HepG2 (cell line): ENCODE measurements around the gene SLC8A2. TPM values are rescaled to one million over a fixed set of nuclear protein-coding genes. Genes with fewer than 3 reads are reported as not detected.
A peak's percentile ranks its signal among the peaks of the same experiment; 100 is the strongest.

Source experiments
- ATAC-seq: fragments of 200-7000 bp; cut with Tn5 transposase; 3 replicates; pipeline ENCODE4 v1.9.1; 2020; ENCODE audit warnings: mild to moderate bottlenecking, moderate library complexity
- BruUV-seq: library from RNA; stranded (reverse); fragments of 400-500 nt; replicated peaks from 2 replicates; lab custom pipeline; 2021; lab: Mats Ljungman, UMichigan
- CTCF ChIA-PET: fragments of 300-600 bp; formaldehyde crosslinking; extraction: SDS; loops from one replicate; lab custom pipeline; 2021; ENCODE audit warnings: low total read pairs, inconsistent platforms, low intra/inter-chr PET ratio; lab: Yijun Ruan, JAX
- POLR2A ChIA-PET: fragments of 350-600 bp; sonication (Branson Sonifier 250); formaldehyde crosslinking; loops from one replicate; lab custom pipeline; 2020; ENCODE audit warnings: antibody characterized with exemption, inconsistent platforms; lab: Yijun Ruan, JAX
- DNase-seq: peaks from one replicate; pipeline ENCODE4 v3.0.0-alpha.2; 2015; ENCODE audit warnings: low spot score
- FAIRE-seq: peaks from 3 replicates; lab custom pipeline; 2011; peaks lifted over from hg19 to GRCh38; lab: Jason Lieb, UNC
- H2AFZ ChIP-seq: one replicate; pipeline ENCODE4 v1.6.1; 2011; ENCODE audit warnings: low read length, inconsistent platforms
- H3K27ac ChIP-seq: fragments of 300-600 bp; 3 replicates; pipeline ENCODE4 v1.8.0; 2011; ENCODE audit warnings: mixed run types, mild to moderate bottlenecking, mixed read lengths, low read length, inconsistent platforms; ENCODE audit not compliant: insufficient read depth; ENCODE audit errors: extremely low read length
- H3K27me3 ChIP-seq, 2 experiments: fragments of 200-600 bp in 1 of 2; 2 replicates in 1 of 2; 3 replicates in 1 of 2; pipeline versions ENCODE4 v1.6.0 to v1.8.0; 2011; ENCODE audit warnings: low read length in 2 of 2, mild to moderate bottlenecking in 2 of 2, moderate library complexity in 2 of 2, inconsistent platforms in 1 of 2; ENCODE audit not compliant: insufficient read depth in 2 of 2, control insufficient read depth in 1 of 2
- H3K36me3 ChIP-seq, 2 experiments: fragments of 200-600 bp in 1 of 2; replicated peaks in 1 of 2; 2 replicates in 1 of 2; 3 replicates in 1 of 2; pipeline versions ENCODE4 v1.5.1 to v1.8.0; 2011; ENCODE audit warnings: low read length in 2 of 2, inconsistent platforms in 1 of 2; ENCODE audit not compliant: insufficient read depth in 2 of 2, control insufficient read depth in 1 of 2
- H3K4me1 ChIP-seq: 2 replicates; pipeline ENCODE4 v1.5.1; 2012; ENCODE audit warnings: low read length, inconsistent platforms; ENCODE audit not compliant: insufficient read depth
- H3K4me2 ChIP-seq: 2 replicates; pipeline ENCODE4 v1.6.0; 2011; ENCODE audit warnings: low read depth, low read length, inconsistent platforms
- H3K4me3 ChIP-seq, 3 experiments: fragments of 200-600 bp in 1 of 3; sonication (generic), shearing (Covaris generic) in 1 of 3; replicated peaks in 1 of 3; 2 replicates each; pipeline ENCODE4 v1.5.1; 2011 to 2016; ENCODE audit warnings: low read length in 3 of 3, inconsistent platforms in 2 of 3, low read depth in 2 of 3, mild to moderate bottlenecking in 2 of 3, control low read depth in 1 of 3, mixed read lengths in 1 of 3; ENCODE audit not compliant: insufficient read depth in 1 of 3
- H3K79me2 ChIP-seq: one replicate; pipeline ENCODE4 v1.6.1; 2011; ENCODE audit warnings: low read length, inconsistent platforms; ENCODE audit not compliant: insufficient read depth
- H3K9ac ChIP-seq: 2 replicates; pipeline ENCODE4 v1.6.0; 2011; ENCODE audit warnings: mild to moderate bottlenecking, low read depth, low read length, inconsistent platforms; ENCODE audit not compliant: insufficient read depth
- H3K9me3 ChIP-seq: 2 replicates; pipeline ENCODE4 v1.5.1; 2012; ENCODE audit warnings: mild to moderate bottlenecking, low read length
- H4K20me1 ChIP-seq: 2 replicates; pipeline ENCODE4 v1.6.0; 2011; ENCODE audit warnings: inconsistent platforms, mild to moderate bottlenecking, low read length, moderate library complexity; ENCODE audit not compliant: insufficient read depth
- DPF2 ChIP-seq: sonication (generic); formaldehyde crosslinking; IDR thresholded peaks from 2 replicates; pipeline ENCODE4 v1.4.0; 2020; ENCODE audit warnings: mild to moderate bottlenecking, low read depth, missing genetic modification reagents, borderline replicate concordance
- HOXA9 ChIP-seq: sonication (generic); formaldehyde crosslinking; IDR thresholded peaks from 2 replicates; pipeline ENCODE4 v1.8.1; 2022; ENCODE audit warnings: missing genetic modification reagents, mild to moderate bottlenecking, moderate library complexity, borderline replicate concordance
- MIER2 ChIP-seq: IDR thresholded peaks from 2 replicates; pipeline ENCODE4 v1.6.1; 2016; ENCODE audit warnings: missing biosample characterization, missing genetic modification reagents
- ZEB1 ChIP-seq: IDR thresholded peaks from 2 replicates; pipeline ENCODE4 v1.6.1; 2012; ENCODE audit warnings: mild to moderate bottlenecking, low read depth, inconsistent platforms; ENCODE audit not compliant: insufficient replicate concordance
- ZNF841 ChIP-seq: sonication (generic); formaldehyde crosslinking; IDR thresholded peaks from 2 replicates; pipeline ENCODE4 v1.8.1; 2023; ENCODE audit warnings: missing genetic modification reagents, borderline replicate concordance
- WGBS: methylation state at CpG from one replicate; pipeline ENCODE4 v1.1.6; 2017; ENCODE audit warnings: low lambda C conversion rate; 5-methylcytosine and 5-hydroxymethylcytosine counted together
- in situ Hi-C: cut with HindIII; loops from 2 replicates; pipeline ENCODE4 v1.10.0; 2017; ENCODE audit warnings: low pct_unique_long_range_greater_than_20kb; ENCODE audit not compliant: extremely low pct_ligation_motif_present
- intact Hi-C: fragments of 100-400 bp; cut with micrococcal nuclease; formaldehyde crosslinking; loops from one replicate; pipeline ENCODE4 v1.10.0; 2022; ENCODE audit not compliant: unreplicated experiment
- polyA plus RNA-seq, 8 experiments: library from polyadenylated mRNA; depleted of rRNA in 3 of 8; stranded (reverse) in 7 of 8; unstranded in 1 of 8; fragments of >200 nt; fragmentation: Illumina TruSeq in 4 of 8; extraction: Trizol in 4 of 8; gene quantifications; 2 replicates each; pipeline versions ENCODE4 v1.2.1 to v1.2.3, GENCODE V29; 2011 to 2016; ENCODE audit warnings: low read depth in 4 of 8, missing spikeins in 1 of 8, mixed read lengths in 1 of 8; ENCODE audit not compliant: insufficient read depth in 1 of 8
- total RNA-seq, 5 experiments: library from RNA; depleted of rRNA; stranded (reverse); fragments of >200 nt; fragmentation: Illumina TruSeq; extraction: Trizol; gene quantifications; 2 replicates each; pipeline ENCODE4 v1.2.3, GENCODE V29; 2016; ENCODE audit warnings: low read depth in 1 of 5
- TF ChIP-seq, protein P1 (sequence below), 2 experiments: IDR thresholded peaks; 2 replicates each; pipeline ENCODE4 v1.6.1; 2011 to 2012; ENCODE audit warnings: low read length in 2 of 2, borderline replicate concordance in 1 of 2, low read depth in 1 of 2, mild to moderate bottlenecking in 1 of 2, moderate library complexity in 1 of 2
- TF ChIP-seq, protein P2 (sequence below): sonication (generic); formaldehyde crosslinking; IDR thresholded peaks from 2 replicates; pipeline ENCODE4 v1.8.0; 2023; ENCODE audit warnings: mild to moderate bottlenecking, missing genetic modification reagents
- TF ChIP-seq, protein P3 (sequence below): sonication (generic); formaldehyde crosslinking; IDR thresholded peaks from 2 replicates; pipeline ENCODE4 v1.8.0; 2022; ENCODE audit warnings: mild to moderate bottlenecking, missing genetic modification reagents, moderate library complexity

Gene SLC8A2
- total and polyA plus RNA-seq, 2 of the 13 experiments (the other 11 are each of a cell fraction or from before 2014, with no cell fraction given): 0.02 TPM; not detected in 1

DNA sequence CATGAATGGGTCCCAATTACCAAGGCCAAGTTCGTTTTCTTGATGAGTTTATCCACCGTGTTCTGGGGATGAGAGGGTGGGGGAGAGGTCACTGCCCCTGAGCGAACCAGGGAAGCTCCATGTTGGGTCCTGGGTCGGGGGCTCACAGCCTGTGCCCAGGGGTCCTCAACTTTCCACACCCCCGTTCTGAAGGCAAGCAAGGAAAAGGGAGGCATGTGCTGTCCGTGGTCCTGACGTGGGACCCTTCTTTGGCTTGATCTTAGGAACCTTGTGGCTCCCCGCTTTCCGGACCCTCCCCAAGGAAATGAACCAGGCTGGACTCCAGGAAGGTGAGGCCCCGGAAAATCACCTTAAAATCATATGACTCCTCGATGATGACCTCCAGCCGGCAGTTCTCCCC lies 34.2 kb downstream of the SLC8A2 start:
- Histone ChIP-seq H3K36me3 (no peaks in the 10 kb centered on the region), H4K20me1 (0 out of 2 replicates have a peak, but pooled peaks cover 2% of the 10 kb centered on the region), H3K79me2 (no peaks in the 10 kb centered on the region)
- no peak for TF ChIP-seq ZEB1
- TF ChIP-seq, protein P1, sequence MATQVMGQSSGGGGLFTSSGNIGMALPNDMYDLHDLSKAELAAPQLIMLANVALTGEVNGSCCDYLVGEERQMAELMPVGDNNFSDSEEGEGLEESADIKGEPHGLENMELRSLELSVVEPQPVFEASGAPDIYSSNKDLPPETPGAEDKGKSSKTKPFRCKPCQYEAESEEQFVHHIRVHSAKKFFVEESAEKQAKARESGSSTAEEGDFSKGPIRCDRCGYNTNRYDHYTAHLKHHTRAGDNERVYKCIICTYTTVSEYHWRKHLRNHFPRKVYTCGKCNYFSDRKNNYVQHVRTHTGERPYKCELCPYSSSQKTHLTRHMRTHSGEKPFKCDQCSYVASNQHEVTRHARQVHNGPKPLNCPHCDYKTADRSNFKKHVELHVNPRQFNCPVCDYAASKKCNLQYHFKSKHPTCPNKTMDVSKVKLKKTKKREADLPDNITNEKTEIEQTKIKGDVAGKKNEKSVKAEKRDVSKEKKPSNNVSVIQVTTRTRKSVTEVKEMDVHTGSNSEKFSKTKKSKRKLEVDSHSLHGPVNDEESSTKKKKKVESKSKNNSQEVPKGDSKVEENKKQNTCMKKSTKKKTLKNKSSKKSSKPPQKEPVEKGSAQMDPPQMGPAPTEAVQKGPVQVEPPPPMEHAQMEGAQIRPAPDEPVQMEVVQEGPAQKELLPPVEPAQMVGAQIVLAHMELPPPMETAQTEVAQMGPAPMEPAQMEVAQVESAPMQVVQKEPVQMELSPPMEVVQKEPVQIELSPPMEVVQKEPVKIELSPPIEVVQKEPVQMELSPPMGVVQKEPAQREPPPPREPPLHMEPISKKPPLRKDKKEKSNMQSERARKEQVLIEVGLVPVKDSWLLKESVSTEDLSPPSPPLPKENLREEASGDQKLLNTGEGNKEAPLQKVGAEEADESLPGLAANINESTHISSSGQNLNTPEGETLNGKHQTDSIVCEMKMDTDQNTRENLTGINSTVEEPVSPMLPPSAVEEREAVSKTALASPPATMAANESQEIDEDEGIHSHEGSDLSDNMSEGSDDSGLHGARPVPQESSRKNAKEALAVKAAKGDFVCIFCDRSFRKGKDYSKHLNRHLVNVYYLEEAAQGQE (IDR thresholded peaks at IDR 0.05; ENCODE audit: borderline replicate concordance in 1 of 2, low read depth in 1 of 2, low read length in 2 of 2): peak; percentile 72 to 91
- TF ChIP-seq, protein P2, sequence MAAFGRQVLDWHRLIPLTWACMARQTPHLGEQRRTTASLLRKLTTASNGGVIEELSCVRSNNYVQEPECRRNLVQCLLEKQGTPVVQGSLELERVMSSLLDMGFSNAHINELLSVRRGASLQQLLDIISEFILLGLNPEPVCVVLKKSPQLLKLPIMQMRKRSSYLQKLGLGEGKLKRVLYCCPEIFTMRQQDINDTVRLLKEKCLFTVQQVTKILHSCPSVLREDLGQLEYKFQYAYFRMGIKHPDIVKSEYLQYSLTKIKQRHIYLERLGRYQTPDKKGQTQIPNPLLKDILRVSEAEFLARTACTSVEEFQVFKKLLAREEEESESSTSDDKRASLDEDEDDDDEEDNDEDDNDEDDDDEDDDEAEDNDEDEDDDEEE (CRISPR knock-in tag): no peak
- TF ChIP-seq DPF2 (CRISPR knock-in tag): no peak
- peak; percentile 88 for TF ChIP-seq MIER2 (CRISPR knock-in tag)
- no peak for TF ChIP-seq HOXA9
- TF ChIP-seq, protein P3, sequence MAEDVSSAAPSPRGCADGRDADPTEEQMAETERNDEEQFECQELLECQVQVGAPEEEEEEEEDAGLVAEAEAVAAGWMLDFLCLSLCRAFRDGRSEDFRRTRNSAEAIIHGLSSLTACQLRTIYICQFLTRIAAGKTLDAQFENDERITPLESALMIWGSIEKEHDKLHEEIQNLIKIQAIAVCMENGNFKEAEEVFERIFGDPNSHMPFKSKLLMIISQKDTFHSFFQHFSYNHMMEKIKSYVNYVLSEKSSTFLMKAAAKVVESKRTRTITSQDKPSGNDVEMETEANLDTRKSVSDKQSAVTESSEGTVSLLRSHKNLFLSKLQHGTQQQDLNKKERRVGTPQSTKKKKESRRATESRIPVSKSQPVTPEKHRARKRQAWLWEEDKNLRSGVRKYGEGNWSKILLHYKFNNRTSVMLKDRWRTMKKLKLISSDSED (CRISPR knock-in tag): no peak
- TF ChIP-seq ZNF841: no peak
- TF ChIP-seq, all 625 proteins: peak for 2
- H3K9ac ChIP-seq: no peak overlapping the region
- 19% methylated on average over 7 of the region's 12 CpGs for WGBS
- H3K27ac ChIP-seq: no peak overlapping the region
- H3K4me1 ChIP-seq: no peaks in the 10 kb centered on the region
- ChIA-PET POLR2A (no interaction called here), CTCF (interaction anchor here (0.8 to 3.2 kb wide), 5 partner anchors 46 to 270 kb away, joined by 3 to 28 read pairs (median 14); partner anchors contain the start of genes KPTN and NAPA)
- in situ Hi-C loops: loop anchor here (5.0 kb wide), 2 partner anchors 80 to 260 kb away; partner anchors contain the start of gene NAPA
- DNase-seq: no peak
- no peak overlapping the region for H3K4me2 ChIP-seq
- H3K27me3 ChIP-seq: peaks cover 0 to 12% of the 10 kb centered on the region in 2 experiments; a peak in 3 of 5 replicates
- no TSS peak for BruUV-seq
- FAIRE-seq: no peak
- ATAC-seq: no peak
- no peak overlapping the region for H2AFZ ChIP-seq
- intact Hi-C loops: no loop called here
- H3K9me3 ChIP-seq: no peaks in the 10 kb centered on the region
- no peak overlapping the region for H3K4me3 ChIP-seq
